HAP-1 (cell line): Measurements from ENCODE around the gene CACFD1.

Experiments
- DNase-seq, 2 experiments: peaks; one replicate each; pipeline ENCODE4 v3.0.0-alpha.2; 2016 to 2020; ENCODE audit warnings: low spot score in 2 of 2
- H3K27me3 ChIP-seq: fragments of 250-450 bp; sonication (Bioruptor Pico); 2 replicates; pipeline ENCODE4 v1.5.1; 2020; ENCODE audit warnings: low read depth, mild to moderate bottlenecking, moderate library complexity
- H3K36me3 ChIP-seq: fragments of 250-450 bp; sonication (Bioruptor Pico); replicated peaks from 2 replicates; pipeline ENCODE4 v1.5.1; 2020; ENCODE audit warnings: mild to moderate bottlenecking
- H3K4me1 ChIP-seq: fragments of 250-450 bp; sonication (Bioruptor Pico); 2 replicates; pipeline ENCODE4 v1.5.1; 2020; ENCODE audit warnings: mild to moderate bottlenecking
- H3K4me3 ChIP-seq: fragments of 250-450 bp; sonication (Bioruptor Pico); 2 replicates; pipeline ENCODE4 v1.5.1; 2020; ENCODE audit warnings: mild to moderate bottlenecking, moderate library complexity
- H3K9me3 ChIP-seq: fragments of 250-450 bp; sonication (Bioruptor Pico); 2 replicates; pipeline ENCODE4 v1.5.1; 2020; ENCODE audit warnings: mild to moderate bottlenecking, moderate library complexity
- in situ Hi-C: fragments of 300-500 bp; cut with MboI; formaldehyde crosslinking; loops from 3 replicates; pipeline ENCODE4 v1.14.3; 2020; ENCODE audit warnings: low sequenced_read_pairs, inconsistent platforms, mixed read lengths

Gene CACFD1

DNA sequence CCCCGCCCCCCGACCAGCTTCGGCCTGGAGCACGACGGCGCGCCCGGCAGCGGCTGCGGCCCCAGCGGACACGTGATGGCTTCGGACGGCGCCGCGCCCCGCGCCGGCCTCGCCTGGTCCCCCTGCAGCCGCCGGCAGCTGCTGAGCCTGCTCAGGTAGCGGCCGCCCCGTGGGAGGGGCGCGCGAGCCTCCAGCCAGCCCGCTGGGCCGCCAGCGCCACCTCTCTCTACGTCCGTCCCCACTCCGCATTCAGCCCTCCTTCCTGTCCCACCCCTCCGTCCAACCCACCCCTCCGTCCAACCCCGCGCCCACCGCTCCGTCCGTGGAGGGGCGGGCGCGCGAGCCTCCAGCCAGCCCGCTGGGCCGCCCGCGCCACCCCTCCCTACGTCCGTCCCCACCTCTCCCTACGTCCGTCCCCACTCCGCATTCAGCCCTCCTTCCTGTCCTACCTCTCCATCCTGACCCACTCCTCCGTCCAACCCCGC is 31.1 kb upstream of the CACFD1 start:
- no peaks in the 10 kb centered on the region for H3K36me3 ChIP-seq
- no peaks in the 10 kb centered on the region for H3K4me1 ChIP-seq
- no peak overlapping the region for H3K4me3 ChIP-seq
- H3K9me3 ChIP-seq: no peaks in the 10 kb centered on the region
- in situ Hi-C loops: no loop called here
- peak; percentile 39 to 65 for DNase-seq
- 0 out of 2 replicates have a peak, but pooled peaks cover 2% of the 10 kb centered on the region for H3K27me3 ChIP-seq

DNA sequence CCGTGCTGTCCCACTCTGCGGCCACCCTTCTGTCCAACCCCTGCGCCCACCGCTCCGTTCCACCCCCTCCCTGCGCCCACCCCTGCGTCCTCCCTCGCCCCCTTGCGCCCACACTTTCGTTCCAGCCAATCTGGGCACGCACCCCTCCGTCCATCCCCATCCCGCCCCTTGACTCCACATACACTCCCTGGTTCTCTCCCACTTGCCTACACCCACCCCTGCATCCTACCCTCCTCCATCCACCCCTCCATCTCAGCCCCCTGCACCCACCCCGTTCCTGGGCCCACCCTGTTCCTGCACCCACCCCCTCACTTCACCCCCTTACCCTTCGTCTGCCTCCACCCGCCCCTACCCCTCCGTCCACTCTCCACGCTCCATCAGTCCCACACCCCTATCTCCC is 30.6 kb upstream of the CACFD1 start:
- in situ Hi-C loops: no loop called here
- DNase-seq: no peak
- Histone ChIP-seq H3K36me3 (no peaks in the 10 kb centered on the region), H3K9me3 (no peaks in the 10 kb centered on the region), H3K4me1 (no peaks in the 10 kb centered on the region), H3K27me3 (0 out of 2 replicates have a peak, but pooled peaks cover 2% of the 10 kb centered on the region), H3K4me3 (no peak overlapping the region)

DNA sequence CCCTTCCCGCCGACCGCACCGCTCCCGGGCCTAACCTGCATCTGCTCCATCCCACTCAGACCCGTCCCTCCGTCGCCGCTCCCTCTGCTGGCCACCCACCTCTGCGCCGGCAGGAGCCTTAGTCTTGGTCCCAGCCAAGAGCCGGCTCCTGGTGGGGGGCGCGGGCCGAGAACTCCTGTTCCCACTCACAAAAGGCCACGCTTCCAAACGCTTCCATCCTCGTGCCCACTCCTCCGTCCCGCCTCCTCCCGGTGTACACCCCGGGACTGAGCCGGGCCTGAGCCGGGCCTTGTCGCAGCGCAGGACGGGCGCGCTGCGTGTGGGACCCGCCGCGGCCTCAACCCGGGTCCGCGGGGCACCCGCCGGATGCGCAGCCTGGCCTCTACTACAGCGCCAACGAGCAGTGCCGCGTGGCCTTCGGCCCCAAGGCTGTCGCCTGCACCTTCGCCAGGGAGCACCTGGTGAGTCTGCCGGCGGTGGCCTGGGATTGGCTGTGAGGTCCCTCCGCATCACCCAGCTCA is 30.1 kb upstream of the CACFD1 start:
- in situ Hi-C loops: no loop called here
- DNase-seq: peak in 1 of 2 experiments; percentile 66
- Histone ChIP-seq H3K36me3 (no peaks in the 10 kb centered on the region), H3K27me3 (0 out of 2 replicates have a peak, but pooled peaks cover 2% of the 10 kb centered on the region), H3K4me3 (no peak overlapping the region), H3K9me3 (no peaks in the 10 kb centered on the region), H3K4me1 (no peaks in the 10 kb centered on the region)

DNA sequence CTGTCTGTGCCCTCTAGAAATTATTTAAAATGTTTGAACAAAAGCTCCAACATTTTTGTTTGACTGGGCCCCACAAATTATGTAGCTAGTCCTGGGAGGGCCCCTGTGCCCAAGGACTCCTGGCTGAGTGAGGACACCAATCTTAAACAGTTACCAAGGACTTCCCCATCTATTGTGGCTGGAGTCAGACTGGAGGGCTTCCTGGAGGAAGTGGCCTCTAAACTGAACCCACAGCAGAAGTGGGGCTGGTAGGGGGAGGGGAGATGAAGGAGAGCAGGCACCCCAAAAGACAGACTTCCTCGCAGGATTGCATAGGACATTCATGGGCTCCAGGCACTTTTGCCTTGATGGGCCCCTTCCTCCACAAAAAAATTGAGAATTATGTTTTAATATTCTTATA is 29.5 kb upstream of the CACFD1 start:
- no peaks in the 10 kb centered on the region for H3K36me3 ChIP-seq
- 0 out of 2 replicates have a peak, but pooled peaks cover 2% of the 10 kb centered on the region for H3K27me3 ChIP-seq
- DNase-seq: no peak
- H3K4me3 ChIP-seq: no peak overlapping the region
- H3K4me1 ChIP-seq: no peaks in the 10 kb centered on the region
- in situ Hi-C loops: no loop called here
- no peaks in the 10 kb centered on the region for H3K9me3 ChIP-seq

DNA sequence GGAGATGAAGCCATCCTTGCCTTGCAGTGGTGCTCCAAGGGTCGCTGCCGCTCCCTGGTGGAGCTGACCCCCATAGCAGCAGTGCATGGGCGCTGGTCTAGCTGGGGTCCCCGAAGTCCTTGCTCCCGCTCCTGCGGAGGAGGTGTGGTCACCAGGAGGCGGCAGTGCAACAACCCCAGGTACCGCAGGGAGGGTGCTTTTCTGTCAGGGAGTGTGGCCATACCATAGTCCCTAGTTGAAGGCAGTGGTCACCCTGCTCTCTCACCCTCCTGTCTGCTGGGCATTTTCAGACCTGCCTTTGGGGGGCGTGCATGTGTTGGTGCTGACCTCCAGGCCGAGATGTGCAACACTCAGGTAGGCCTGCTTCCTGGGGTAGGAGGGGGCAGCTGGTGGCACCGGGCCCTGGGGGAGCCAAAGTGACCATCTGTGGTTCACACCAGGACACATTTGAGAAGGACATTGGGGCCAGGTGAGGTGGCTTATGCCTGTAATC is 26.4 kb upstream of the CACFD1 start:
- H3K36me3 ChIP-seq: no peaks in the 10 kb centered on the region
- no peaks in the 10 kb centered on the region for H3K9me3 ChIP-seq
- no peak overlapping the region for H3K4me3 ChIP-seq
- no peaks in the 10 kb centered on the region for H3K4me1 ChIP-seq
- H3K27me3 ChIP-seq: no peaks in the 10 kb centered on the region
- in situ Hi-C loops: no loop called here
- no peak for DNase-seq

DNA sequence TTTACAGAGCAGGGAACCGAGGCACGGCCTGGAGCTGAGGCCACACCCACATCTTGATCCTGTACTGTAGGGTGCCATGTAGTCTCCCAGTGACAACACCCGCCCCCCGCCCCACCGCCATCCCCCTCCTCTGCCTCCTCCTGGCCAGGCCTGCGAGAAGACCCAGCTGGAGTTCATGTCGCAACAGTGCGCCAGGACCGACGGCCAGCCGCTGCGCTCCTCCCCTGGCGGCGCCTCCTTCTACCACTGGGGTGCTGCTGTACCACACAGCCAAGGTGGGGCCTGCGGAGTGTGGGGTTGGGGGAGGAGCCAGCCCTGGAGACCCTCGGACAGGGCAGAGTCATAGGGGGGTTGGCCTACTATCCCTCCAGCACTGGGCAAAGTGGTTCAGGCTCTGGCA is 23.1 kb upstream of the CACFD1 start:
- H3K4me1 ChIP-seq: no peaks in the 10 kb centered on the region
- no peak for DNase-seq
- in situ Hi-C loops: no loop called here

DNA sequence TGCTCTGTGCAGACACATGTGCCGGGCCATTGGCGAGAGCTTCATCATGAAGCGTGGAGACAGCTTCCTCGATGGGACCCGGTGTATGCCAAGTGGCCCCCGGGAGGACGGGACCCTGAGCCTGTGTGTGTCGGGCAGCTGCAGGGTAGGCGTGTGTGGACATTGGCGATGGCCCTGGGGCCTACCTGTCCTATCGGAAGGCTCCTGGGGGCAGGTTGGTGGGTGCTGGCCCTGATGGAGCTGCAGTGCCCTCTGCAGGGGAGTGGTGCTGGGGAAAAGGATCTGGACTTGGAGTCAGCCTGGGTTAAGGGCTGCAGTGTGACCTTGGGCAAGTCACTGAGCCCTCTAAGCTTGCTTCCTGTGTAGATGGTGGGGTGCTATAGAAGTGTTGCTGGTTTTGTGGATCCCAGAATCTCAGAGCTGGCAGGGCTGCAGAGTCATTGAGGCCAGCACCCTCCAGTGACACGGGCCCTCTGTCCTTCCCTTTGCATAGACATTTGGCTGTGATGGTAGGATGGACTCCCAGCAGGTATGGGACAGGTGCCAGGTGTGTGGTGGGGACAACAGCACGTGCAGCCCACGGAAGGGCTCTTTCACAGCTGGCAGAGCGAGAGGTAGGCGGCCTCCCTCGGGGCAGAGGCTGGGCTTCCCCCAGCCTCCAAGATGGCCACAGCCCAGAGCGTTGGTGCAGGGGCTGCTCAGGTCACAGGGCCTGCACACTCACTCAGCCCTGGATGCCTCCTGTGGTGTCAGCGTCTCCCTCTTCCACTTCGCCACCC is 21.8 kb upstream of the CACFD1 start:
- Histone ChIP-seq H3K4me3 (no peak overlapping the region), H3K36me3 (no peaks in the 10 kb centered on the region), H3K27me3 (no peaks in the 10 kb centered on the region), H3K4me1 (no peaks in the 10 kb centered on the region), H3K9me3 (no peaks in the 10 kb centered on the region)
- in situ Hi-C loops: no loop called here
- DNase-seq: no peak

More for the DNA sequence above, 23.1 kb upstream of the CACFD1 start:
- Histone ChIP-seq H3K9me3 (no peaks in the 10 kb centered on the region), H3K4me3 (no peak overlapping the region), H3K27me3 (no peaks in the 10 kb centered on the region), H3K36me3 (no peaks in the 10 kb centered on the region)

DNA sequence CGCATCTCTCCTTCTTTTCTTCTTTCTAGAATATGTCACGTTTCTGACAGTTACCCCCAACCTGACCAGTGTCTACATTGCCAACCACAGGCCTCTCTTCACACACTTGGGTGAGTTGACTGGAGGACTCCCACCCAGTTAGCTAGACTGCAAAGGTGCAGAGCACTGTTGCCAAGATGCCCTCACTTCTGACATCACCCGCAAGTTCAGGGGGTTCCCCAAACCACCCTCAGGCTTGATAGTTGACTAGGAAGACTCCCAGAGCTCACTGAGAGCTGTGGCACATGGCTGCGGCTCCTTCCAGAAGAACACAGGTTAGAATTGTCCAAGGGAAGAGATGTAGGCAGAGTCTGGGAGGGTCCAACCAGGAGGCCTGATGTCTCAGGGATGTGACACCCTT is 20.4 kb upstream of the CACFD1 start:
- in situ Hi-C loops: no loop called here
- Histone ChIP-seq H3K27me3 (no peaks in the 10 kb centered on the region), H3K36me3 (no peaks in the 10 kb centered on the region), H3K4me3 (no peak overlapping the region), H3K4me1 (no peaks in the 10 kb centered on the region), H3K9me3 (no peaks in the 10 kb centered on the region)
- DNase-seq: no peak

DNA sequence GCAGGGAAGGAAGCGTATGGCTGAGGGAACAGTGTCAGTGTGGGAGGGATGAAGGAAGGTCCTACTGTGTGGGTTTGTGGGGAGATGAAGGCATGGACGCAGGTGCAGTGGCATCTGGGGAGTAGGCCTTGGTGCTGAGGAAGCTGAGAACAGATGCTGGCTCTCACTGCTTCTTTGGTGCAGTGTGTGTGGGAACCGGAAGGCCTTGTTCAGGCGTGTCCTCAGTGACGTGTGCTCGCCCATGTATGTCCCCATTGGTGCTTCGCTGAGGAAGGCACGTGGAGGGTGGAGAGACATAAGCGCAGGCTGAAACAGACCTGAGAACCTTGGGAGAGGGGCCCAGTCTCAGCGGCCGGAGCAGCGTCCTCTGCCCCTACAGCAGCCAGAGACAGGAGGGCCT is 18.9 kb upstream of the CACFD1 start:
- no peak for DNase-seq
- in situ Hi-C loops: no loop called here
- H3K36me3 ChIP-seq: no peaks in the 10 kb centered on the region
- no peak overlapping the region for H3K4me3 ChIP-seq
- peaks cover 3% of the 10 kb centered on the region for H3K27me3 ChIP-seq
- no peaks in the 10 kb centered on the region for H3K9me3 ChIP-seq
- H3K4me1 ChIP-seq: no peaks in the 10 kb centered on the region

DNA sequence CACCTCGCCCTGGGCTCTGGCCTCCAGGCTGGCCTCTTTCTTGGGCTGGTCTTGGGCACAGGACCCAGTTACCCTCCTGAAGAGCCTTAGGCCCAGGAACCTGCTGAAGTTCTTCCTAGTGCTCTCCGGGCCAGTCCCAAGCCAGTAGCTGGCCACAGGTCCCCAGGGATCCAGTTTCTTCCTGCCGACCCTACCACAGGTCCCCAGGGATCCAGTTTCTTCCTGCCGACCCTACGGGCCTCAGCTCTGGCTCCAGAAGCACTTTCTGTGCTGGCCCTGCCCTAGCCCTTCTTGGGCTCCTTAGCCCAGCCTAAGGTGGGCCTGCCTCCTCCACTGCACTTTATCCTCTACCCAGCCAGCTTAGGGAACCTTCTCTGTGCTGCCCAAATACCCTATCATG is 18.2 kb upstream of the CACFD1 start:
- in situ Hi-C loops: no loop called here
- Histone ChIP-seq H3K4me1 (no peaks in the 10 kb centered on the region), H3K9me3 (no peaks in the 10 kb centered on the region), H3K27me3 (peaks cover 9% of the 10 kb centered on the region), H3K36me3 (no peaks in the 10 kb centered on the region), H3K4me3 (no peak overlapping the region)
- DNase-seq: no peak

DNA sequence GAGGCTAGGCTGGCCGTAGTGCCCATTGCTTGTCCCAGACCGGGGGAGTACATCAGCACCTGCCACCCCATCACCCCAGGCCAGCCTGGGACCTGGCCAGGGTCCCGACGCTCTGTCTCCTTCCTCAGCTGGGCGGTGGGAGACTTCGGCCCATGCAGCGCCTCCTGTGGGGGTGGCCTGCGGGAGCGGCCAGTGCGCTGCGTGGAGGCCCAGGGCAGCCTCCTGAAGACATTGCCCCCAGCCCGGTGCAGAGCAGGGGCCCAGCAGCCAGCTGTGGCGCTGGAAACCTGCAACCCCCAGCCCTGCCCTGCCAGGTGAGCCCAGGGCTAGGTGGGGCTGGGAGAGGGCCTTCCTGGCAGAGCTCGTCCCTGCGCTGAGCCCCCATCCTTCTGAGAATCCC is 16.5 kb upstream of the CACFD1 start:
- H3K4me3 ChIP-seq: no peak overlapping the region
- H3K4me1 ChIP-seq: no peaks in the 10 kb centered on the region
- peaks cover 19% of the 10 kb centered on the region for H3K27me3 ChIP-seq
- DNase-seq: no peak
- in situ Hi-C loops: no loop called here
- H3K36me3 ChIP-seq: no peaks in the 10 kb centered on the region
- H3K9me3 ChIP-seq: no peaks in the 10 kb centered on the region

DNA sequence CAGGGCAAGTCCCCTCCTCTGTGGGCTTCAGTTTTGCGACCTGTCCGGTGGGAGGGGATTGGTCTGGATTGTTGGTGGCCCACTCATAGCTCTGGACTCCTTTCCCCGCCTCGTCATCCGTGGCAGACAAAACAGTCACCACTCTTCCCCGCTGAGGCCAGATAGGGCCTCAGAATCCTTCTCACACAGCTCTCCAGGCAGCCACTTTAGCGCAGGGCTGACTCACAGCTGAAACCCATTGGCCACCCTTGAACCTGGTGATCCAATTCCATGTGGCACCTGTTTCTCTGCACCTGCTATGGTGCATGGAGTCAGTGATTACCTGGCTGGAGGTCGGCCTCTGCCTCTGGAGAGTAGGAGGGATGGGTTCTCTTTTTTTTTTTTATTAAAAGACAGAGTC is 15.8 kb upstream of the CACFD1 start:
- H3K36me3 ChIP-seq: no peaks in the 10 kb centered on the region
- H3K4me1 ChIP-seq: no peaks in the 10 kb centered on the region
- no peak for DNase-seq
- H3K4me3 ChIP-seq: no peak overlapping the region
- in situ Hi-C loops: no loop called here
- H3K27me3 ChIP-seq: peaks cover 19% of the 10 kb centered on the region
- no peaks in the 10 kb centered on the region for H3K9me3 ChIP-seq

DNA sequence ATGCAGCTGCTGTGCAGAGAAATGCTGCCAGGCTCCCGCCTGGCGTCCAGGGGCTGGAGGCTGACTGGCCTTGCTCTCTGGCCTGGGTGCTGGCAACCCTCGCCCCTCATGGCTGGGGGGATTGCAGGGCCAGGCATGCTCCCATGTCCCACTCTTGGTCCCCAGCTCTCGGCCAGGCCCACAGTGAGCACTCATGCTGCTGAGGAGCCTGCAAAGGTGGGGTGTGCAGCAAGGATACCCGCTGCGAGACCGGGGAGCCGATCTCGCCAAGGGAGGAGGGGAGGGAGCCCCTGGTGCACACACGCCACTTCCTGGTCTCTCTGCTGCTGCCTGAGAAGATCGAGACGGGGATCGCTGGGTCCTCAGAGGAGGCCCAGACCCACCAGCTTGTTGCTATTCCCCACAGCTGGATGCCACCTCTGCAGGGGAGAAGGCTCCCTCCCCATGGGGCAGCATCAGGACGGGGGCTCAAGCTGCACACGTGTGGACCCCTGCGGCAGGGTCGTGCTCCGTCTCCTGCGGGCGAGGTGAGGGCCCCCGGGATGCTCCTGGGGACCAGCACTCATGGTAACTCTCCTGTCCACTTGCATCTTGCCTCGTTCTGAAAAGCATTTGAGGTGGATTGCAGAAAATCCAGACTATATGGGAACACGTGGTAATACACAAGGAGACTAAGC is 14.3 kb upstream of the CACFD1 start:
- DNase-seq: no peak
- H3K4me1 ChIP-seq: no peaks in the 10 kb centered on the region
- peaks cover 19% of the 10 kb centered on the region for H3K27me3 ChIP-seq
- no peaks in the 10 kb centered on the region for H3K36me3 ChIP-seq
- no peak overlapping the region for H3K4me3 ChIP-seq
- no peaks in the 10 kb centered on the region for H3K9me3 ChIP-seq
- in situ Hi-C loops: no loop called here

DNA sequence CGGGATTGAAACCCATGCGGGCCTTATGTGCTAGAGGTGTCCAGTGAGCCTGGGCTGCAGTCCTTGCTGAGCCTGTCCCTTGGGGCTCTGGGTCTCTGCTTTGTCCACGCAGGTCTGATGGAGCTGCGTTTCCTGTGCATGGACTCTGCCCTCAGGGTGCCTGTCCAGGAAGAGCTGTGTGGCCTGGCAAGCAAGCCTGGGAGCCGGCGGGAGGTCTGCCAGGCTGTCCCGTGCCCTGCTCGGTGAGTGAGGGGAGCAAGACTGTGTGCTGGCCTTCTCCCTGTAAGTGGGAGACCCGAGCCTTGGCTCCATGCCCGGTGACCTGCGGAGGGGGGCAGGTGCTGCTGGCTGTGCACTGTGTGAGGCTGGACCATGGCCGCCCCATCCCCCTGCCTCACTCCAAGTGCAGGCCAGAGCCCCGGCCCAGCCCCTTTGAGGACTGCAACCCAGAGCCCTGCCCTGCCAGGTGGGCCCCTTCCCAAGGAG is 11.2 kb upstream of the CACFD1 start:
- no peak overlapping the region for H3K4me3 ChIP-seq
- no peaks in the 10 kb centered on the region for H3K36me3 ChIP-seq
- DNase-seq: no peak
- in situ Hi-C loops: no loop called here
- peaks cover 19% of the 10 kb centered on the region for H3K27me3 ChIP-seq
- H3K9me3 ChIP-seq: no peaks in the 10 kb centered on the region
- no peaks in the 10 kb centered on the region for H3K4me1 ChIP-seq
